ENCODE data around the gene TMEM170A.
A peak's percentile ranks its signal among the peaks of the same experiment; 100 is the strongest.

DNA sequence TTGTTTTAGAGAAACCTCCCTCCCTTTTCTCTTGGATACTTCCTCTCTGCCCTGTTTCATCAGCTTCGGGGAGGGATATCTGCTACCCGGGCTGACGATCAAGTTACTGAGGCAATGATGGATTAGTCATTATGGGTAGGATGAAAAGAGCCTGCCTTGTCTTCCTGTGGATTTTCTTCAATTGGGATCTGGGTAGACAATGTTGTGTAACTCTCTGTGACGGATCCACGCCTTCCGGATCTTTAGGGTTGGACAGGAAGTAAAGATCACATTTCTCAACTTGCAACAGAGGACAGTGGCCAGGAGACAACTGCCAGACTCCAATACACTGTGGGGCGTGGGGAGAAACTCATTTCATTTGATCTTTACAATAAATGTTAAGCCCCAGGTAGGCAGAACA is 42.1 kb upstream of the TMEM170A start:
- TF ChIP-seq EZH2 (IDR thresholded peaks at IDR 0.05) (no peak), JUND (IDR thresholded peaks at IDR 0.05) (peak; percentile 68), POLR2AphosphoS5 (IDR thresholded peaks at IDR 0.05; ENCODE audit: low read depth, low read length) (peak; percentile 46), EZH2phosphoT487 (IDR thresholded peaks at IDR 0.05; ENCODE audit: borderline replicate concordance) (no peak)
- TF ChIP-seq, protein P1, sequence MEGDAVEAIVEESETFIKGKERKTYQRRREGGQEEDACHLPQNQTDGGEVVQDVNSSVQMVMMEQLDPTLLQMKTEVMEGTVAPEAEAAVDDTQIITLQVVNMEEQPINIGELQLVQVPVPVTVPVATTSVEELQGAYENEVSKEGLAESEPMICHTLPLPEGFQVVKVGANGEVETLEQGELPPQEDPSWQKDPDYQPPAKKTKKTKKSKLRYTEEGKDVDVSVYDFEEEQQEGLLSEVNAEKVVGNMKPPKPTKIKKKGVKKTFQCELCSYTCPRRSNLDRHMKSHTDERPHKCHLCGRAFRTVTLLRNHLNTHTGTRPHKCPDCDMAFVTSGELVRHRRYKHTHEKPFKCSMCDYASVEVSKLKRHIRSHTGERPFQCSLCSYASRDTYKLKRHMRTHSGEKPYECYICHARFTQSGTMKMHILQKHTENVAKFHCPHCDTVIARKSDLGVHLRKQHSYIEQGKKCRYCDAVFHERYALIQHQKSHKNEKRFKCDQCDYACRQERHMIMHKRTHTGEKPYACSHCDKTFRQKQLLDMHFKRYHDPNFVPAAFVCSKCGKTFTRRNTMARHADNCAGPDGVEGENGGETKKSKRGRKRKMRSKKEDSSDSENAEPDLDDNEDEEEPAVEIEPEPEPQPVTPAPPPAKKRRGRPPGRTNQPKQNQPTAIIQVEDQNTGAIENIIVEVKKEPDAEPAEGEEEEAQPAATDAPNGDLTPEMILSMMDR (IDR thresholded peaks at IDR 0.05 in 2 of 3, conservative IDR thresholded peaks at IDR 0.05 in 1 of 3; ENCODE audit: borderline replicate concordance in 1 of 3, insufficient read depth in 1 of 3, low read depth in 2 of 3, low read length in 2 of 3) = no peak
- TF ChIP-seq, protein P2, sequence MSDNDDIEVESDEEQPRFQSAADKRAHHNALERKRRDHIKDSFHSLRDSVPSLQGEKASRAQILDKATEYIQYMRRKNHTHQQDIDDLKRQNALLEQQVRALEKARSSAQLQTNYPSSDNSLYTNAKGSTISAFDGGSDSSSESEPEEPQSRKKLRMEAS (IDR thresholded peaks at IDR 0.05) = peak; percentile 75
- TF ChIP-seq, protein P3, sequence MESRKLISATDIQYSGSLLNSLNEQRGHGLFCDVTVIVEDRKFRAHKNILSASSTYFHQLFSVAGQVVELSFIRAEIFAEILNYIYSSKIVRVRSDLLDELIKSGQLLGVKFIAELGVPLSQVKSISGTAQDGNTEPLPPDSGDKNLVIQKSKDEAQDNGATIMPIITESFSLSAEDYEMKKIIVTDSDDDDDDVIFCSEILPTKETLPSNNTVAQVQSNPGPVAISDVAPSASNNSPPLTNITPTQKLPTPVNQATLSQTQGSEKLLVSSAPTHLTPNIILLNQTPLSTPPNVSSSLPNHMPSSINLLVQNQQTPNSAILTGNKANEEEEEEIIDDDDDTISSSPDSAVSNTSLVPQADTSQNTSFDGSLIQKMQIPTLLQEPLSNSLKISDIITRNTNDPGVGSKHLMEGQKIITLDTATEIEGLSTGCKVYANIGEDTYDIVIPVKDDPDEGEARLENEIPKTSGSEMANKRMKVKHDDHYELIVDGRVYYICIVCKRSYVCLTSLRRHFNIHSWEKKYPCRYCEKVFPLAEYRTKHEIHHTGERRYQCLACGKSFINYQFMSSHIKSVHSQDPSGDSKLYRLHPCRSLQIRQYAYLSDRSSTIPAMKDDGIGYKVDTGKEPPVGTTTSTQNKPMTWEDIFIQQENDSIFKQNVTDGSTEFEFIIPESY (IDR thresholded peaks at IDR 0.05; ENCODE audit: extremely low read depth, insufficient replicate concordance, low read length) = no peak
- TF ChIP-seq, protein P4, sequence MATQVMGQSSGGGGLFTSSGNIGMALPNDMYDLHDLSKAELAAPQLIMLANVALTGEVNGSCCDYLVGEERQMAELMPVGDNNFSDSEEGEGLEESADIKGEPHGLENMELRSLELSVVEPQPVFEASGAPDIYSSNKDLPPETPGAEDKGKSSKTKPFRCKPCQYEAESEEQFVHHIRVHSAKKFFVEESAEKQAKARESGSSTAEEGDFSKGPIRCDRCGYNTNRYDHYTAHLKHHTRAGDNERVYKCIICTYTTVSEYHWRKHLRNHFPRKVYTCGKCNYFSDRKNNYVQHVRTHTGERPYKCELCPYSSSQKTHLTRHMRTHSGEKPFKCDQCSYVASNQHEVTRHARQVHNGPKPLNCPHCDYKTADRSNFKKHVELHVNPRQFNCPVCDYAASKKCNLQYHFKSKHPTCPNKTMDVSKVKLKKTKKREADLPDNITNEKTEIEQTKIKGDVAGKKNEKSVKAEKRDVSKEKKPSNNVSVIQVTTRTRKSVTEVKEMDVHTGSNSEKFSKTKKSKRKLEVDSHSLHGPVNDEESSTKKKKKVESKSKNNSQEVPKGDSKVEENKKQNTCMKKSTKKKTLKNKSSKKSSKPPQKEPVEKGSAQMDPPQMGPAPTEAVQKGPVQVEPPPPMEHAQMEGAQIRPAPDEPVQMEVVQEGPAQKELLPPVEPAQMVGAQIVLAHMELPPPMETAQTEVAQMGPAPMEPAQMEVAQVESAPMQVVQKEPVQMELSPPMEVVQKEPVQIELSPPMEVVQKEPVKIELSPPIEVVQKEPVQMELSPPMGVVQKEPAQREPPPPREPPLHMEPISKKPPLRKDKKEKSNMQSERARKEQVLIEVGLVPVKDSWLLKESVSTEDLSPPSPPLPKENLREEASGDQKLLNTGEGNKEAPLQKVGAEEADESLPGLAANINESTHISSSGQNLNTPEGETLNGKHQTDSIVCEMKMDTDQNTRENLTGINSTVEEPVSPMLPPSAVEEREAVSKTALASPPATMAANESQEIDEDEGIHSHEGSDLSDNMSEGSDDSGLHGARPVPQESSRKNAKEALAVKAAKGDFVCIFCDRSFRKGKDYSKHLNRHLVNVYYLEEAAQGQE (IDR thresholded peaks at IDR 0.05; ENCODE audit: low read depth) = no peak

Measured in HCT116 (cell line).